Panc1 (cell line): ENCODE results near the gene KRT33A. TPM values are rescaled to one million over a fixed set of nuclear protein-coding genes. Genes with fewer than 3 reads are reported as not detected.

Experiments
- ATAC-seq: fragments of 200-7000 bp; cut with Tn5 transposase; 2 replicates; pipeline ENCODE4 v1.9.1; 2020; ENCODE audit warnings: mild to moderate bottlenecking, moderate library complexity
- BruUV-seq: library from RNA; stranded (reverse); fragments of 400-500 nt; replicated peaks from 2 replicates; lab custom pipeline; 2021; lab: Mats Ljungman, UMichigan
- CTCF ChIA-PET: fragments of 300-600 bp; sonication (Branson Sonifier 250); formaldehyde crosslinking; loops from one replicate; lab custom pipeline; 2022; ENCODE audit warnings: antibody characterized with exemption; lab: Charles Lee
- POLR2A ChIA-PET: fragments of 300-600 bp; sonication (Branson Sonifier 250); formaldehyde crosslinking; loops from one replicate; lab custom pipeline; 2022; ENCODE audit warnings: antibody characterized with exemption; lab: Charles Lee
- DNase-seq: peaks from one replicate; pipeline ENCODE4 v3.0.0-alpha.2; 2010; ENCODE audit warnings: low read depth, low spot score
- H3K27ac ChIP-seq: 2 replicates; pipeline ENCODE4 v1.5.1; 2011; ENCODE audit warnings: mild to moderate bottlenecking, low read length, inconsistent platforms
- H3K27me3 ChIP-seq: fragments of 200-500 bp; sonication (Bioruptor generic); 2 replicates; pipeline ENCODE4 v1.6.0; 2014; ENCODE audit warnings: low read length, inconsistent platforms; ENCODE audit not compliant: control insufficient read depth, insufficient read depth
- H3K36me3 ChIP-seq: fragments of 200-500 bp; sonication (Bioruptor generic); 2 replicates; pipeline ENCODE4 v1.5.1; 2014; ENCODE audit warnings: inconsistent platforms, mild to moderate bottlenecking, low read length, moderate library complexity; ENCODE audit not compliant: control insufficient read depth, insufficient read depth
- H3K4me1 ChIP-seq: 2 replicates; pipeline ENCODE4 v1.5.1; 2011; ENCODE audit warnings: inconsistent platforms, mild to moderate bottlenecking, low read length, moderate library complexity; ENCODE audit not compliant: control insufficient read depth, insufficient read depth
- H3K4me3 ChIP-seq, 2 experiments: 2 replicates each; pipeline ENCODE4 v1.5.1; 2011 to 2012; ENCODE audit warnings: low read depth in 2 of 2, low read length in 2 of 2, mild to moderate bottlenecking in 2 of 2, inconsistent platforms in 1 of 2, moderate library complexity in 1 of 2
- H3K9me3 ChIP-seq: fragments of 200-500 bp; sonication (Bioruptor generic); 2 replicates; pipeline ENCODE4 v1.5.1; 2014; ENCODE audit warnings: low read depth, mild to moderate bottlenecking, inconsistent platforms, low read length, moderate library complexity; ENCODE audit not compliant: control insufficient read depth, insufficient read depth
- CTCF ChIP-seq: fragments of 450-650 bp; IDR thresholded peaks from 2 replicates; pipeline ENCODE4 v1.5.1; 2017; ENCODE audit warnings: mild to moderate bottlenecking
- POLR2AphosphoS5 ChIP-seq: IDR thresholded peaks from 2 replicates; pipeline ENCODE4 v1.6.1; 2012; ENCODE audit warnings: mild to moderate bottlenecking, low read depth, low read length, moderate library complexity
- SIN3A ChIP-seq: IDR thresholded peaks from 2 replicates; pipeline ENCODE4 v1.6.1; 2012; ENCODE audit warnings: low read depth, mild to moderate bottlenecking, low read length, moderate library complexity, borderline replicate concordance; ENCODE audit not compliant: insufficient read depth
- TCF7L2 ChIP-seq: IDR thresholded peaks from 2 replicates; pipeline ENCODE4 v1.6.1; 2011; ENCODE audit warnings: mild to moderate bottlenecking, low read depth, low read length, inconsistent platforms
- in situ Hi-C: cut with HindIII; loops from 2 replicates; pipeline ENCODE4 v1.10.0; 2016; ENCODE audit warnings: low sequenced_read_pairs, low pct_unique_long_range_greater_than_20kb
- intact Hi-C: fragments of 100-400 bp; cut with micrococcal nuclease; formaldehyde crosslinking; loops from one replicate; pipeline ENCODE4 v1.10.0; 2022; ENCODE audit not compliant: unreplicated experiment
- total RNA-seq: library from RNA; stranded (reverse); gene quantifications from one replicate; pipeline ENCODE4 v1.2.1, GENCODE V29; 2021; ENCODE audit not compliant: unreplicated experiment
- TF ChIP-seq, protein P1 (sequence below), 2 experiments: IDR thresholded peaks; 2 replicates each; pipeline ENCODE4 v1.6.1; 2011 to 2012; ENCODE audit warnings: low read depth in 2 of 2, control low read depth in 1 of 2, low read length in 1 of 2, mild to moderate bottlenecking in 1 of 2, moderate library complexity in 1 of 2; ENCODE audit not compliant: insufficient read depth in 1 of 2

Gene KRT33A
- total RNA-seq, 1 experiment from 2014 or later = not detected

GRCh38 chr17:41328207-41328606, 22.4 kb downstream of the KRT33A start:
- in situ Hi-C loops = no loop called here
- TF ChIP-seq TCF7L2 (no peak), CTCF (no peak), SIN3A (no peak), POLR2AphosphoS5 (no peak)
- TF ChIP-seq, protein P1, sequence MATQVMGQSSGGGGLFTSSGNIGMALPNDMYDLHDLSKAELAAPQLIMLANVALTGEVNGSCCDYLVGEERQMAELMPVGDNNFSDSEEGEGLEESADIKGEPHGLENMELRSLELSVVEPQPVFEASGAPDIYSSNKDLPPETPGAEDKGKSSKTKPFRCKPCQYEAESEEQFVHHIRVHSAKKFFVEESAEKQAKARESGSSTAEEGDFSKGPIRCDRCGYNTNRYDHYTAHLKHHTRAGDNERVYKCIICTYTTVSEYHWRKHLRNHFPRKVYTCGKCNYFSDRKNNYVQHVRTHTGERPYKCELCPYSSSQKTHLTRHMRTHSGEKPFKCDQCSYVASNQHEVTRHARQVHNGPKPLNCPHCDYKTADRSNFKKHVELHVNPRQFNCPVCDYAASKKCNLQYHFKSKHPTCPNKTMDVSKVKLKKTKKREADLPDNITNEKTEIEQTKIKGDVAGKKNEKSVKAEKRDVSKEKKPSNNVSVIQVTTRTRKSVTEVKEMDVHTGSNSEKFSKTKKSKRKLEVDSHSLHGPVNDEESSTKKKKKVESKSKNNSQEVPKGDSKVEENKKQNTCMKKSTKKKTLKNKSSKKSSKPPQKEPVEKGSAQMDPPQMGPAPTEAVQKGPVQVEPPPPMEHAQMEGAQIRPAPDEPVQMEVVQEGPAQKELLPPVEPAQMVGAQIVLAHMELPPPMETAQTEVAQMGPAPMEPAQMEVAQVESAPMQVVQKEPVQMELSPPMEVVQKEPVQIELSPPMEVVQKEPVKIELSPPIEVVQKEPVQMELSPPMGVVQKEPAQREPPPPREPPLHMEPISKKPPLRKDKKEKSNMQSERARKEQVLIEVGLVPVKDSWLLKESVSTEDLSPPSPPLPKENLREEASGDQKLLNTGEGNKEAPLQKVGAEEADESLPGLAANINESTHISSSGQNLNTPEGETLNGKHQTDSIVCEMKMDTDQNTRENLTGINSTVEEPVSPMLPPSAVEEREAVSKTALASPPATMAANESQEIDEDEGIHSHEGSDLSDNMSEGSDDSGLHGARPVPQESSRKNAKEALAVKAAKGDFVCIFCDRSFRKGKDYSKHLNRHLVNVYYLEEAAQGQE (IDR thresholded peaks at IDR 0.05; ENCODE audit: insufficient read depth in 1 of 2, low read depth in 2 of 2, low read length in 1 of 2) = no peak
- no TSS peak for BruUV-seq

DNA sequence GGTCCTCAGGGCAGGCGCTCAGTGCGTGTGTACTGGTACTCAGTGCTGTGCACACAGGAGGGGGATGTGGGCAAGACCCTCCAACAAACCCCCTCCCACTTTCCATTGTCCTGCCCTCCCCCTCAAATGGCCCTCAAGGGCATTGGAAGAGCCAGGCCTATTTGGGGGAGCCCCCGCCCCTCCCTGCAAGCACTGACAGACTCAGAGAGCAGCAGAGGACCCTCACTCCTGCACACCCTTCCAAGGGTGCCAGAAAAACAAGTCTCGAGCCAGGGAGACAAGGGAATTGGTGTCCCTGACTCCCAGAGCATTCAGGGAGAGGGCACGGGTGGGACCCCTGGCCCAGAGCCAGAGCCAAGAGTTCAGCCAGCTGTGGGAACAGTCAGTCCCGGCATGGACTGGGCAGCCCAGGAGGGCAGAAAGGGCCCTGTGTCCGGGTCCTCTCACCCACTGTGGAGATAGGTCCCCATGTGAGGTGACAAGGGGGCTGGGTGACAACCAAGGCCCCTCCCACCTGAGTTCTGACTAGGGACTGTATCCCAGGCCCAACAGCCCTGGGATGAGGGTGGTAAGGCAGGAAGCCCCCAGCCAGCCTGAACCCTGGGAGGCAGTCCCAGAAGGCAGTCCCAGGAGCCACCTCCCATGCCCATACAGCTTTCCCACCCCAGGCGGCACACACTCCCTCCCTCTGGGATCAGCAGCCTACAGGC, 23.1 kb downstream of the KRT33A start:
- Histone ChIP-seq H3K27ac (no peak overlapping the region), H3K36me3 (no peaks in the 10 kb centered on the region), H3K27me3 (no peaks in the 10 kb centered on the region), H3K9me3 (no peaks in the 10 kb centered on the region), H3K4me1 (no peaks in the 10 kb centered on the region), H3K4me3 (no peak overlapping the region)
- no peak for ATAC-seq
- no peak for DNase-seq
- CTCF ChIA-PET = no interaction called here
- intact Hi-C loops = loop anchor here (10.0 kb wide), 1 partner anchor 337 kb away; no protein-coding TSS in a partner anchor
- no TSS peak for BruUV-seq
- TF ChIP-seq TCF7L2 (no peak), SIN3A (no peak), CTCF (no peak), POLR2AphosphoS5 (no peak)
- TF ChIP-seq, protein P1 (IDR thresholded peaks at IDR 0.05; ENCODE audit: insufficient read depth in 1 of 2, low read depth in 2 of 2, low read length in 1 of 2) = no peak
- POLR2A ChIA-PET = no interaction called here
- in situ Hi-C loops = no loop called here

More at GRCh38 chr17:41328207-41328606, 22.4 kb downstream of the KRT33A start:
- ATAC-seq (no peak), DNase-seq (no peak)
- H3K4me3 ChIP-seq = no peak overlapping the region
- H3K36me3 ChIP-seq = no peaks in the 10 kb centered on the region
- no peak overlapping the region for H3K27ac ChIP-seq
- POLR2A ChIA-PET = no interaction called here
- no peaks in the 10 kb centered on the region for H3K27me3 ChIP-seq
- no peaks in the 10 kb centered on the region for H3K9me3 ChIP-seq
- no peaks in the 10 kb centered on the region for H3K4me1 ChIP-seq
- CTCF ChIA-PET = interaction anchor here (0.5 to 1.6 kb wide), 2 partner anchors 221 to 512 kb away, joined by 5 to 6 read pairs; no protein-coding TSS in a partner anchor
- intact Hi-C loops = loop anchor here (10.0 kb wide), 1 partner anchor 337 kb away; no protein-coding TSS in a partner anchor
